Activated naive CD4-positive, alpha-beta T cell treated with anti-CD3 and anti-CD28 coated beads, Interleukin-2, amount 50 U/mL, for 24 hours (primary cell): Measurements from ENCODE around the gene DGUOK.
"Not testable (repeated sequence)": the region's sequence is repeated elsewhere in the genome, so short reads cannot be mapped to it uniquely, and the experiment has no call there.

Experiments
- H3K27ac Mint-ChIP-seq: one replicate; pipeline ENCODE4 v1.8.0; 2021; ENCODE audit warnings: mild to moderate bottlenecking, mixed read lengths
- H3K27me3 Mint-ChIP-seq: one replicate; pipeline ENCODE4 v1.8.0; 2021; ENCODE audit warnings: mixed read lengths
- H3K36me3 Mint-ChIP-seq: one replicate; pipeline ENCODE4 v1.8.0; 2021; ENCODE audit warnings: mixed read lengths
- H3K4me1 Mint-ChIP-seq: one replicate; pipeline ENCODE4 v1.8.0; 2021; ENCODE audit warnings: mixed read lengths
- H3K4me3 Mint-ChIP-seq: one replicate; pipeline ENCODE4 v1.8.0; 2021; ENCODE audit warnings: mild to moderate bottlenecking, mixed read lengths
- H3K9me3 Mint-ChIP-seq: one replicate; pipeline ENCODE4 v1.8.0; 2021; ENCODE audit warnings: mixed read lengths

The DGUOK gene

GRCh38 chr2:73926493-73927327, at the start of gene DGUOK:
TSS of gene DGUOK (plus strand) at chr2:73926880. CDS start at chr2:73926911, 31 bp downstream.
- Mint-ChIP-seq H3K4me1 (peaks cover 52% of the 10 kb centered on the region), H3K9me3 (no peaks in the 10 kb centered on the region), H3K4me3 (peak within 1 kb of the TSS; percentile 86), H3K27ac (peak within 1 kb of the TSS; percentile 92), H3K27me3 (no peaks in the 10 kb centered on the region), H3K36me3 (peaks cover 19% of the 10 kb centered on the region)

- Mint-ChIP-seq H3K27me3 (no peaks in the 10 kb centered on the region), H3K9me3 (no peaks in the 10 kb centered on the region), H3K36me3 (no peaks in the 10 kb centered on the region), H3K4me3 (no peak overlapping the region), H3K4me1 (no peaks in the 10 kb centered on the region), H3K27ac (no peak overlapping the region)
Observed at GRCh38 chr2:73877071-73877802, 49.4 kb upstream of the DGUOK start.

- not testable (repeated sequence) for H3K9me3 Mint-ChIP-seq, H3K27me3 Mint-ChIP-seq
Observed at GRCh38 chr2:73877984-73878383, 48.7 kb upstream of the DGUOK start.

GRCh38 chr2:73885406-73885805, 41.3 kb upstream of the DGUOK start:
- H3K36me3 Mint-ChIP-seq = no peaks in the 10 kb centered on the region
- H3K4me1 Mint-ChIP-seq = peaks cover 29% of the 10 kb centered on the region
- H3K27me3 Mint-ChIP-seq = no peaks in the 10 kb centered on the region
- peaks cover 5% of the 10 kb centered on the region for H3K9me3 Mint-ChIP-seq
- no peak overlapping the region for H3K4me3 Mint-ChIP-seq
- no peak overlapping the region for H3K27ac Mint-ChIP-seq

More at GRCh38 chr2:73877984-73878383, 48.7 kb upstream of the DGUOK start:
- not testable (repeated sequence) for H3K27ac Mint-ChIP-seq, H3K4me1 Mint-ChIP-seq, H3K4me3 Mint-ChIP-seq, H3K36me3 Mint-ChIP-seq

GRCh38 chr2:73886357-73886756, 40.3 kb upstream of the DGUOK start:
- Mint-ChIP-seq H3K9me3 (peaks cover 5% of the 10 kb centered on the region), H3K27me3 (no peaks in the 10 kb centered on the region), H3K27ac (peak overlapping the region; percentile 90), H3K4me1 (peaks cover 29% of the 10 kb centered on the region), H3K4me3 (peak overlapping the region; percentile 67), H3K36me3 (no peaks in the 10 kb centered on the region)

- H3K27me3 Mint-ChIP-seq, H3K9me3 Mint-ChIP-seq, H3K4me3 Mint-ChIP-seq, H3K36me3 Mint-ChIP-seq: not testable (repeated sequence)
- H3K4me1 Mint-ChIP-seq = peaks cover 29% of the 10 kb centered on the region
- peak overlapping the region; percentile 23 for H3K27ac Mint-ChIP-seq
Observed at GRCh38 chr2:73887596-73888353, 38.9 kb upstream of the DGUOK start.

GRCh38 chr2:73888388-73888787, 38.3 kb upstream of the DGUOK start:
- Mint-ChIP-seq H3K36me3 (no peaks in the 10 kb centered on the region), H3K27ac (no peak overlapping the region), H3K27me3 (no peaks in the 10 kb centered on the region), H3K9me3 (peaks cover 5% of the 10 kb centered on the region), H3K4me3 (no peak overlapping the region), H3K4me1 (peaks cover 29% of the 10 kb centered on the region)

GRCh38 chr2:73889206-73889605, 37.5 kb upstream of the DGUOK start:
- H3K27ac Mint-ChIP-seq = no peak overlapping the region
- no peaks in the 10 kb centered on the region for H3K27me3 Mint-ChIP-seq
- H3K4me3 Mint-ChIP-seq = no peak overlapping the region
- peaks cover 29% of the 10 kb centered on the region for H3K4me1 Mint-ChIP-seq
- no peaks in the 10 kb centered on the region for H3K36me3 Mint-ChIP-seq
- peaks cover 5% of the 10 kb centered on the region for H3K9me3 Mint-ChIP-seq

- Mint-ChIP-seq H3K4me3 (no peak overlapping the region), H3K36me3 (no peaks in the 10 kb centered on the region), H3K9me3 (peaks cover 5% of the 10 kb centered on the region), H3K27me3 (no peaks in the 10 kb centered on the region), H3K4me1 (peaks cover 42% of the 10 kb centered on the region), H3K27ac (no peak overlapping the region)
Observed at GRCh38 chr2:73890301-73891092, 36.2 kb upstream of the DGUOK start.

GRCh38 chr2:73891276-73891901, 35.3 kb upstream of the DGUOK start:
- Mint-ChIP-seq H3K4me1 (peaks cover 39% of the 10 kb centered on the region), H3K4me3 (no peak overlapping the region), H3K27ac (no peak overlapping the region), H3K27me3 (no peaks in the 10 kb centered on the region), H3K9me3 (peaks cover 5% of the 10 kb centered on the region), H3K36me3 (no peaks in the 10 kb centered on the region)

GRCh38 chr2:73892631-73893329, 33.9 kb upstream of the DGUOK start, which contains the start of gene ACTG2:
TSS of gene ACTG2 (plus strand) at chr2:73893008. CDS start at chr2:73901312, 8,304 bp downstream.
- Mint-ChIP-seq H3K9me3 (no peaks in the 10 kb centered on the region), H3K36me3 (no peaks in the 10 kb centered on the region), H3K4me1 (peaks cover 39% of the 10 kb centered on the region), H3K27me3 (no peaks in the 10 kb centered on the region), H3K27ac (peak within 1 kb of the TSS; percentile 52), H3K4me3 (no peak within 1 kb of the TSS)

- no peak overlapping the region for H3K4me3 Mint-ChIP-seq
- H3K36me3 Mint-ChIP-seq = no peaks in the 10 kb centered on the region
- peak overlapping the region; percentile 52 for H3K27ac Mint-ChIP-seq
- no peaks in the 10 kb centered on the region for H3K27me3 Mint-ChIP-seq
- peaks cover 31% of the 10 kb centered on the region for H3K4me1 Mint-ChIP-seq
- no peaks in the 10 kb centered on the region for H3K9me3 Mint-ChIP-seq
Observed at GRCh38 chr2:73893764-73894474, 32.8 kb upstream of the DGUOK start.

- no peaks in the 10 kb centered on the region for H3K36me3 Mint-ChIP-seq
- H3K4me3 Mint-ChIP-seq = no peak overlapping the region
- H3K27ac Mint-ChIP-seq = no peak overlapping the region
- H3K9me3 Mint-ChIP-seq = no peaks in the 10 kb centered on the region
- peaks cover 31% of the 10 kb centered on the region for H3K4me1 Mint-ChIP-seq
- H3K27me3 Mint-ChIP-seq = no peaks in the 10 kb centered on the region
Observed at GRCh38 chr2:73894475-73894850, 32.2 kb upstream of the DGUOK start.

GRCh38 chr2:73894877-73895276, 31.8 kb upstream of the DGUOK start:
- H3K27me3 Mint-ChIP-seq = no peaks in the 10 kb centered on the region
- no peak overlapping the region for H3K27ac Mint-ChIP-seq
- H3K9me3 Mint-ChIP-seq = no peaks in the 10 kb centered on the region
- H3K4me3 Mint-ChIP-seq = no peak overlapping the region
- no peaks in the 10 kb centered on the region for H3K36me3 Mint-ChIP-seq
- peaks cover 31% of the 10 kb centered on the region for H3K4me1 Mint-ChIP-seq
